GM20000 (cell line): ENCODE data around the gene RSRP1.
A peak's percentile ranks its signal among the peaks of the same experiment; 100 is the strongest.

Source experiments
- DNase-seq: peaks from one replicate; pipeline ENCODE4 v3.0.0; 2012; ENCODE audit warnings: low spot score
- CTCF ChIP-seq: IDR thresholded peaks from 2 replicates; pipeline ENCODE4 v1.5.1; 2012; ENCODE audit warnings: mild to moderate bottlenecking, control low read depth; ENCODE audit errors: extremely low read depth, missing control alignments

The RSRP1 gene

DNA sequence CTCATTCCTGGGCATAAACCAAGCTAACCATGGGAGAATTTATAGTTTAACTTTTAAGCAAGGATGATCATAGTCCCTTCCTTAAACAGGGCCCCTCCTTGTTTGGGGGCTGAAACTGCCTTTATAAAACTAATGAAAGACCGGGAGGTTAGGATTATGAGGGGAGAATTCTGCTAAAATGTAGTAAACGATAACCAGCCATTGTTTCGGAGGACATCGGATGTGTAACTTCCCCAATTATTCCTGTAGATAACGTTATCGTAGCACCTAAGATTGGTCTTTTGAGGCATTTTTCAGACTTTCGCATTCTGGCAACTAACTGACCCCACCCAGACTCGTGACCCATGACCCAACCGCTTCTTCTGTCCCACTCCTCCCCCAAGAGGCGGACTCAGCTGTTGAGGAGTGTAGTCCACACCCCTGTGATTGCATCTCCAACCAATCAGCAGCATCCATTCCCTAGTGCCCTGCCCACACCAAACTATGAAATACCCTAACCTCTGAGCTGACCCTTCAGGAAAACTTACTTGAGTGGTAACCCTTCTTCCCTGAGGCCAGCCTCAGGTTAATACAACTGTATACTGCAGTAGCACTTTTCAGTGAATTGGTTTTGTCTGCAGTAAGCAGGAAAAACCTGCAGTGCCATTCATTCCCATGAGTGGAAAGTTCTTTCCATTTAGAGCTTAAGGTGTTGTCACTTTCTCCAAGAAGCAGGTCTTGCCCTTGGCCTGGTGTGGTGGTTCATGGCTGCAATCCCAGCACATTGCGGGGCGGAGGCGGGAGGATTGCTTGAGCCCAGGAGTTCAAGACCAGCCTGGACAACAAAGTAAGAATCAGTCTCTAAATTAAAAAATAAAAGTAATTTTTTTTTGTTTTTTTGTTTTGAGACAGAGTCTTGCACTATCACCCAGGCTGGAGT lies 14.1 kb downstream of the RSRP1 start:
- DNase-seq = peak; percentile 79
- no peak for TF ChIP-seq CTCF

DNA sequence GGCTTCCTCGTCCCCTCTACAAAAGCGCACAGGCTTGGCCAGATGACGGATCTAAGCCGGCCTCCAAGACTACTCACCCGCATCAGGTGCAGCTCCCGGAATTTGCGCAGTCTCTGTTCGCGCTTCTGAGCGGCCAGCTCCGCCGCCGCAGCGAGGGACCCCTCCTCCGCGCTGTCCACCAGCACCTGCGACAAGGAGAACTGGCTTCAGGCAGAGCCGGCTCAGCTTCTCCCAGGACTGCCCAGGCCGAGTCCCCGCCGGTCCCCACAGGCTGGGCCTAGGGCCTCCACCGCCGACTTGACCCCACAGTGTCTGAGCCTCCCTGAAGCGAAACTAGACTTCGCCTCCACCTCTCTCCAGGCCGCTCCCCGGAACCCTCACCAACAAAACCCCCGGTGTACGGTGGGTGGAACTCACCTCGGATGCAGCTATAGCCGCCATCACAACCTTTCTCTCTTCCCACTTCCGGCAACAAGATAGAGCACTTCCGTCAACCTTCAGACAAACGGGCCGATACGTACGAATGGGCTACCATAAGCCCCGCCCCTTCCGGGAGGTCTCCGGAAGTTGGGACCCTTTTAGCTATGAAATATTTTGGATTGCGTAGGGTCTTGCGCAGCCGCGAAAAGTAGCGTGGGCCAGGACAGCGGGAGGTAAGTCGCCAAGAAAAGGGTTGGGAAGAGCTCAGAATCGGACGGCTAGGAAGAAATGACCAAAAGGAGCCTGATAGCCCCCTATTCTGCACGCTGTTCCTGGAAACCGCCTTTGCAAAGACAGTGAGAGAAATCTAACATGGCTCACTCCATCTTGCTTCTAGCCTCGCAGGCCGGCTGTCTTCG lies 15.0 kb downstream of the RSRP1 start, which contains the start of gene SYF2:
Gene SYF2, minus strand, starts transcription at position 476 of the 839 bp plus-strand sequence. Its CDS starts 35 bp downstream, at position 441.
- DNase-seq = peak; percentile 92
- TF ChIP-seq CTCF = no peak

DNA sequence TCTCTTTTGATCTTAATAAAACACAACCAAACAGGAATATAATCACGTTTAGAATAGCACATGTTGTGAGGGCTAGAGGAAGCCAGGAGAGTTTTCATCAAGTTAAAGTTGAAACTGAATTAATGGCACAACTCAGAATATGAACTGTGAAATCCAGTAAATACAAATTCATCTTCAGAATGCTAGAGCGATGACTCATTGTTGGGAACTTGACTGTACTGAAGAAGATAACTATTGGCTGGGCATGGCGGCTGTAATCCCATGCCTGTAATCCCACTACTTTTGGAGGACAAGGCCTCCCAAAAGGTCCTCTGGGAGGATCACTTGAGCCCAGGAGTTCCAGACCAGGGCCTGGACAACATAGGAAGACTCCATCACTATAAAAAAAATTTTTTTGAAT lies 23.8 kb downstream of the RSRP1 start:
- no peak for TF ChIP-seq CTCF
- DNase-seq = no peak

GRCh38 chr1:25222606-25223005 lies 24.6 kb downstream of the RSRP1 start:
- no peak for TF ChIP-seq CTCF
- no peak for DNase-seq

DNA sequence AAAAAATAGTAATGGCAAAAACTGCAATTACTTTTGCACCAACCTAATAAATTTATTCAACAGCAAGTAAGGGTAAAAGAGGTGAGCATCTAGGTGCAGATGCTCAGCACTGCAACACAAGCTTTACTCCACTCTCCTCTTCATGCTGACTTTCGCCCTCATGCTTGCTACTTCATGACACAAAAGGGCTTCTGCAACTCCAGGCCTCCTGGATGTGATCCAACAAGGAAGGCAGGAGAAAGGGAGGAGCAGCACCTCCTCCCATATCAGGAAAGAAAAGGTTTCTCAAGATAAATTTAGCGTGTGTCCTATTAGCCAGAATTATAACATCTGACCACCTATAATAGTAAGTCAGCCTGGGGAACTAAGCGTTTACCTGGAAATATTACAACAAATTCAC lies 26.6 kb downstream of the RSRP1 start:
- no peak for DNase-seq
- TF ChIP-seq CTCF = no peak

GRCh38 chr1:25219661-25220251 lies 27.5 kb downstream of the RSRP1 start:
- no peak for TF ChIP-seq CTCF
- no peak for DNase-seq
